GM18870 (cell line): Measurements from ENCODE around the gene TIMP1.
"Not testable (repeated sequence)": the region's sequence is repeated elsewhere in the genome, so short reads cannot be mapped to it uniquely, and the experiment has no call there.

ENCODE experiments used
- ATAC-seq: cut with Tn5 transposase; IDR thresholded peaks from one replicate; pipeline ENCODE4 v1.9.1; 2021; ENCODE audit warnings: moderate library complexity; ENCODE audit not compliant: unreplicated experiment

The TIMP1 gene

DNA sequence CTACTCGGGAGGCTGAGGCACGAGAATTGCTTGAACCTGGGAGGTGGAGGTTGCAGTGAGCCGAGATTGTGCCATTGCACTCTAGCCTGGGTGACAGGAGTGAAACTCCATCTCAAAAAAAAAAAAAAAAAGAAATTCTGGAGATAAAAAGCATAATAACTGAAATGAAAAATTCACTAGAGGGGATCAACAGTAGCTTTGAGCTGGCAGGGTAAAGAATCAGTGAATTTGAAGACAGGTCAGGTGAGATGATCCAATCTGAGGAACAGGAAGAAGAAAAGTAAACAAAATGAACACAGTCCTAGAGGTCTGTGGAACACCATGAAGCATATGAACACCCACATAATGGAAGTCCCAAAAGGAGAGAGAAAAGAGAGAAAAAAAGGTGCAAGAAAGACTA, 15.0 kb downstream of the TIMP1 start:
- no peak for ATAC-seq

DNA sequence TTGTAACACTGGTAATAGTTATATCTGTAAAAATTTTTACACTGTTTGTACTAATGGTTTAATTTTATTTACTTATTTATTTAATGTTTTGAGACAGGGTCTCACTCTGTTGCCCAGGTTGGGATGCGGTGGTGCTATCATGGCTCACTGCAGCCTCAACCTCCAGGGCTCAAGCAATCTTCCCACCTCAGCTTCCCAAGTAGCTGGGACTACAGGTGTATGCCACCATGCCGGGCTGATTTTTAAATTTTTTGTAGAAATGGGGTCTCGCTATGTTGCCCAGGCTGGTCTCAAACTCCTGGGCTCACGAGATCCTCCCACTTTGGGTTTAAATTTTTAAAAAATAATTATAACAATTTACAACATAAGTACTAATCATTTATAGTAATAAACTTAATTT, 20.9 kb downstream of the TIMP1 start:
- not testable (repeated sequence) for ATAC-seq

DNA sequence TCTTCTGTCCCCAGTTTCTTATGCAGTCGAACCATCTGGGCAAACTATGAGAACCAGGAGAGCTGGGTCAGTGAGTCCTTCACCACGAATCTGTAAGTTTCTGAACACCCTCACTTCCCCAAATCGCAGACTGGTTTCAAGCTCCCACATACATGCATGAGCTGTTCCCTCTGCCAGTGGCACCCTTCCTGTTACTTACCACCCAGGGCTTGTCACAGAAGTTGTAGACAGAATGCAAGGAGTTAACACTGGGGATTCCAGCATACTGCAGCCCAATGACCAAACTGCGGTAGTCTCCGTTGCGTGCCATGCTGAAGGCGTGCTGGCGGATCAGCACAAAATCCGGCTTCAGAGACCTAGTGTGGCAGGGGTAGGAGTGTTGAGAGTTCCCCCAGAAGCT, 22.8 kb downstream of the TIMP1 start:
- no peak for ATAC-seq

DNA sequence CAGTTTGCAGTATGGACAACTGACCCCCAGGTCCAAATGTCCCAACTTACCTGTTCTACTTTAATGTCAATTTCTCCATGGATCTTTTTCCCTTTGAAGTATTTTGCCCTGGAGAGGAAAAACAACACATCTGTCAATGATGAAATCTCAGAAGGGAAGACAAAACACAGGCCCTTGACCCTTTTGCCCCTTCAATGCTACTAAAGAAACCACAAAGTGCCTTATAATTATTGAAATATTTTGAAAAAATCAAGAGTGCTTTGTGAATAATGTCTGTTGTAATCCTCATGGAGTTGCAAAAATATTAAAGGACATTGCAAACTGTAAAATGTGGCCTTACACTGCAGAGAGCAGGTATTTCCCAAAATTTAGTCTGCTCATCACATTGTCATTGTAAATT, 24.9 kb downstream of the TIMP1 start:
- ATAC-seq, result no peak

- no peak for ATAC-seq
These were observed 26.0 kb downstream of the TIMP1 start for GRCh38 chrX:47608130-47608810.

DNA sequence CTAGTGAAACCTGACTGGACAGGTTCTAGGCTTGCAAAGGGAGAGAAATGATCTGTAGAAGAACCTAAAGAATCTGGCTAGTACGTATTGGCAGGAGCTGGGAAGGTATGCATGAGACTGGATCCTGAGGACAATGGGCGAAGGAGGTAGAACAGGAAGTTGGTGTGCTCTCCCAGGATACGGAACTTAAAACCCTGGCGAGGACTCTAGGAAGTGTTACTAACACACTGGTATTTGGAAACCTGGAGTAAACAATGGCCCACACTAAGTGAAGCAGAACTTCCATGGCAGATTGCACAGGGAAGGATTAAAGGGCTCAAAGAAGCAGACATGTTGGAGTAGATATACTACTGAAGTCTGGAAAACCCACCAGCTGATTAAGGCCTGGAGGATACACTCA, 28.3 kb downstream of the TIMP1 start:
- no peak for ATAC-seq

DNA sequence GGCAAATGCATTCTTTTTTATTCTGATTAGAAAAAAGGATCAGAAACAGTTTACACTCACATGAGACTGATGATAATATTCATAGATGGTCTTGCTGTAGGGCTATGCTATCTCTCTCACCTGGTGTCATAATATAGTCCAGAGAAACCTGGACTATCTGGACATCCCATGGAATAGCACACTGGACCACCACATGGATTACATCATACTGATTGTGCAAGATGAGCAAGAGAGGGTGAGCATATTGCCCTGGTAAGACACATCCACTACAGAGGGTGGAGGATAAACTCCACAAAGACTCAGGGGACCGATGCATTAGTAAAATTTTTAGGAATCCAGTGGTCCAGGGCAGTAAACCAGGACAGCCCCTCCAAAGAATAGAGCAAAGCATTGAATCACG, 29.3 kb downstream of the TIMP1 start:
- ATAC-seq, result no peak

GRCh38 chrX:47611926-47612325, 29.7 kb downstream of the TIMP1 start:
- no peak for ATAC-seq

DNA sequence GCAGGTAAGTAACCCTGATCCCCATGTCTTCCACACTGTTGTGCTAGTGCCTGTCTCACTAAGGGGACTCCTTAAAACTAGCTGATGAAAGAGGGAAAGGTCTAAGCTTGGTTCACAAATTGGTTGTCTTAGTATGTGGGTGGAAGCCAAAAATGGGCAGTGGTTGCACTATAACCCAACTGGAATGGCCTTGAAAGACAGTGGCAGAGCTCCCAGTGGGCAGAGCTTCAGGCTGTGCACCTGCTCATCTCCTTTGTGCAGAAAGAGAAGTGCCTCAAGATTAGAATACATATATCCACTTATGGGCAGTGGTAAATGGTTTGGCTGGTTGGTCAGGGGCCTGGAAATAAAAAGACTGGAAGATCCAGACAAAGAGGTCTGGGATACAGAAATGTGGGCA, 30.2 kb downstream of the TIMP1 start:
- no peak for ATAC-seq

GRCh38 chrX:47613082-47613481, 30.8 kb downstream of the TIMP1 start:
- ATAC-seq, result no peak

GRCh38 chrX:47614618-47615017, 32.4 kb downstream of the TIMP1 start:
- ATAC-seq, result no peak

- ATAC-seq, result no peak
These were observed 36.8 kb downstream of the TIMP1 start for GRCh38 chrX:47618923-47619485.

GRCh38 chrX:47619486-47620302, 37.5 kb downstream of the TIMP1 start, which contains the start of gene SYN1:
TSS of gene SYN1 (minus strand) at chrX:47619857. CDS start at chrX:47619728, 129 bp downstream.
- no peak for ATAC-seq

DNA sequence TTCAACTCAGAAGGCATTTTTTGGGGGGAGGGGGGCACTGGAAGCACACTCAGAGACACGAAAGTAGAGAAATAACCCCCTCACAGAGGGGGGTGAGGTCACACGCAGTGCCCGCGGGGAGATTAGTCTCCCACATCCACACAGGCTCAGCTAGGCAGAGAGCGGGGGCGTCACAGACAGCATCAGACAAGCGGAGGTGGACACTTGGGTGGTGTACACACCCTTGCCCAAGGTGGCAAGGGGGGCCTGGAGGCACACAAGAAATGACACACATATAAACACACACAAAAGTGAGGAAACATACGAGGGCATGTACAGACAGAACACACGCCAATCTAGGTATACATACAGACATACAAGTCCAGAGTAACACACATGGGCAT, 38.1 kb downstream of the TIMP1 start:
- ATAC-seq, result no peak

- no peak for ATAC-seq
These were observed 39.6 kb downstream of the TIMP1 start for GRCh38 chrX:47621851-47622250.

DNA sequence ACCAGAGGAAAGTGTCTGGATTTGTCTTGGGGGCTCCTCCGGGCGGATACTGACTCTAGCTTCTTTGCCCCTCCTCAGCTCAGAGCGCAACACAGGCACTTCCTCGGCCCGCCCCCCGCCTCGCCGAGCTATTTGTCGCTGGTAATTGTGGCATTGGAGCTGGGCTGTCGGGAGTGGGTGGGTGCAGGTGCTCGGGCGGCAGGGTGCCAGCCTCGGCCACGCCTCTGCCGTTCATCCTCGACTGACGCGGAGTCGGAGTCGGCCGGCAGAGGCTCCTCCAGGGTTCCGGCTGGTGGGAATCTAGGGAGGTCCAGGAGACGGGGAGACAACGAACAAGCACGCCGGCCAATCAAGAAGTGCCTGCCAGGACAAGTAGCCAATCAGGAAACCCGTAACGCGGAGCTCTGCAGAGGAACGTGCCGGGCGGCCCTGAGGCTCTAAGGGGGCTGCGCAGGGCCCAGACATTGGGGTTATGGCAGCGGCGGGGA, 41.3 kb downstream of the TIMP1 start:
- no peak for ATAC-seq

GRCh38 chrX:47625365-47625764, 43.1 kb downstream of the TIMP1 start:
- no peak for ATAC-seq

- no peak for ATAC-seq
These were observed 46.7 kb downstream of the TIMP1 start for GRCh38 chrX:47628982-47629381.

- ATAC-seq, result no peak
These were observed 47.4 kb downstream of the TIMP1 start, which contains the start of gene CFP for GRCh38 chrX:47629419-47630200. TSS of gene CFP (minus strand) at chrX:47629930. CDS start at chrX:47629844, 86 bp downstream.

- ATAC-seq, result no peak
These were observed 49.4 kb downstream of the TIMP1 start for GRCh38 chrX:47631676-47632075.

GRCh38 chrX:47632666-47633065, 50.4 kb downstream of the TIMP1 start:
- no peak for ATAC-seq
